Keratinocyte (primary cell): ENCODE measurements around the gene SHANK1. TPM values are rescaled to one million over a fixed set of nuclear protein-coding genes. Genes with fewer than 3 reads are reported as not detected.

ENCODE experiments used
- DNase-seq: peaks from one replicate; pipeline ENCODE4 v3.0.0-alpha.2; 2011; ENCODE audit warnings: low read depth, missing footprints, low spot score
- FAIRE-seq: peaks from 2 replicates; lab custom pipeline; 2011; peaks lifted over from hg19 to GRCh38; lab: Jason Lieb, UNC
- H2AFZ ChIP-seq: 2 replicates; pipeline ENCODE4 v1.6.0; 2012; ENCODE audit warnings: low read length, control low read depth, inconsistent platforms; ENCODE audit not compliant: control insufficient read depth
- H3K27ac ChIP-seq: 2 replicates; pipeline ENCODE4 v1.5.1; 2011; ENCODE audit warnings: low read length; ENCODE audit not compliant: control insufficient read depth, insufficient read depth
- H3K27me3 ChIP-seq: 3 replicates; pipeline ENCODE4 v1.6.0; 2011; ENCODE audit warnings: low read length; ENCODE audit not compliant: control insufficient read depth, insufficient read depth; ENCODE audit errors: extremely low read depth
- H3K36me3 ChIP-seq, 2 experiments: 2 replicates in 1 of 2; 3 replicates in 1 of 2; pipeline ENCODE4 v1.5.1; 2011; ENCODE audit warnings: low read length in 2 of 2, mild to moderate bottlenecking in 1 of 2; ENCODE audit not compliant: control insufficient read depth in 2 of 2, insufficient read depth in 2 of 2; ENCODE audit errors: extremely low read depth in 1 of 2
- H3K4me1 ChIP-seq: 3 replicates; pipeline ENCODE4 v1.5.1; 2011; ENCODE audit warnings: low read length; ENCODE audit not compliant: control insufficient read depth, insufficient read depth; ENCODE audit errors: extremely low read depth
- H3K4me2 ChIP-seq: 3 replicates; pipeline ENCODE4 v1.6.0; 2011; ENCODE audit warnings: low read depth, low read length; ENCODE audit not compliant: control insufficient read depth, insufficient read depth; ENCODE audit errors: extremely low read depth
- H3K4me3 ChIP-seq, 3 experiments: fragments of 200-600 bp in 1 of 3; sonication (generic) in 1 of 3; 2 replicates in 2 of 3; 3 replicates in 1 of 3; pipeline ENCODE4 v1.5.1; 2011 to 2016; ENCODE audit warnings: low read length in 3 of 3, mild to moderate bottlenecking in 3 of 3, control low read depth in 2 of 3, inconsistent platforms in 1 of 3, low read depth in 1 of 3, mixed read lengths in 1 of 3, mixed run types in 1 of 3, moderate library complexity in 1 of 3; ENCODE audit not compliant: control insufficient read depth in 2 of 3, insufficient read depth in 2 of 3; ENCODE audit errors: extremely low read depth in 1 of 3
- H3K79me2 ChIP-seq: 2 replicates; pipeline ENCODE4 v1.6.0; 2012; ENCODE audit warnings: low read length; ENCODE audit not compliant: control insufficient read depth, insufficient read depth
- H3K9ac ChIP-seq: 3 replicates; pipeline ENCODE4 v1.6.0; 2011; ENCODE audit warnings: low read length; ENCODE audit not compliant: control insufficient read depth, insufficient read depth; ENCODE audit errors: extremely low read depth
- H3K9me1 ChIP-seq: 3 replicates; pipeline ENCODE4 v1.6.0; 2011; ENCODE audit warnings: low read length; ENCODE audit not compliant: control insufficient read depth, insufficient read depth; ENCODE audit errors: extremely low read depth
- H3K9me3 ChIP-seq: 2 replicates; pipeline ENCODE4 v1.5.1; 2012; ENCODE audit warnings: low read depth, low read length; ENCODE audit not compliant: control insufficient read depth
- H4K20me1 ChIP-seq: 3 replicates; pipeline ENCODE4 v1.6.0; 2011; ENCODE audit warnings: low read length; ENCODE audit not compliant: control insufficient read depth, insufficient read depth; ENCODE audit errors: extremely low read depth
- CTCF ChIP-seq, 3 experiments: IDR thresholded peaks in 1 of 3; conservative IDR thresholded peaks in 1 of 3; optimal IDR thresholded peaks in 1 of 3; 2 replicates in 2 of 3; 3 replicates in 1 of 3; pipeline versions ENCODE3 to v1.5.1; 2011; ENCODE audit warnings: low read length in 3 of 3, mild to moderate bottlenecking in 3 of 3, moderate library complexity in 2 of 3, control low read depth in 1 of 3, inconsistent platforms in 1 of 3; ENCODE audit not compliant: insufficient read depth in 2 of 3; ENCODE audit errors: extremely low read depth in 1 of 3
- EZH2 ChIP-seq: IDR thresholded peaks from one replicate; pipeline ENCODE4 v1.6.1; 2012; ENCODE audit warnings: inconsistent platforms, mild to moderate bottlenecking, low read length, moderate library complexity
- dilution Hi-C: fragments of 300-500 bp; cut with MboI; formaldehyde crosslinking; loops from one replicate; pipeline ENCODE4 v1.7.0; 2020; ENCODE audit warnings: low sequenced_read_pairs; ENCODE audit not compliant: extremely low pct_ligation_motif_present
- polyA plus RNA-seq, 5 experiments: library from polyadenylated mRNA; depleted of rRNA in 3 of 5; stranded (reverse) in 3 of 5; stranded (forward) in 1 of 5; unstranded in 1 of 5; fragments of >200 nt; gene quantifications; 1 replicate in 1 of 5; 2 replicates in 3 of 5; 3 replicates in 1 of 5; pipeline versions ENCODE4 v1.2.1 to v1.2.3, GENCODE V29; 2011 to 2012; ENCODE audit warnings: missing spikeins in 2 of 5, low read depth in 1 of 5, low replicate concordance in 1 of 5

SHANK1 gene
- polyA plus RNA-seq, 1 donor (not counting 4 experiments of a cell fraction or from before 2014, with no cell fraction given): 0.51 TPM

DNA sequence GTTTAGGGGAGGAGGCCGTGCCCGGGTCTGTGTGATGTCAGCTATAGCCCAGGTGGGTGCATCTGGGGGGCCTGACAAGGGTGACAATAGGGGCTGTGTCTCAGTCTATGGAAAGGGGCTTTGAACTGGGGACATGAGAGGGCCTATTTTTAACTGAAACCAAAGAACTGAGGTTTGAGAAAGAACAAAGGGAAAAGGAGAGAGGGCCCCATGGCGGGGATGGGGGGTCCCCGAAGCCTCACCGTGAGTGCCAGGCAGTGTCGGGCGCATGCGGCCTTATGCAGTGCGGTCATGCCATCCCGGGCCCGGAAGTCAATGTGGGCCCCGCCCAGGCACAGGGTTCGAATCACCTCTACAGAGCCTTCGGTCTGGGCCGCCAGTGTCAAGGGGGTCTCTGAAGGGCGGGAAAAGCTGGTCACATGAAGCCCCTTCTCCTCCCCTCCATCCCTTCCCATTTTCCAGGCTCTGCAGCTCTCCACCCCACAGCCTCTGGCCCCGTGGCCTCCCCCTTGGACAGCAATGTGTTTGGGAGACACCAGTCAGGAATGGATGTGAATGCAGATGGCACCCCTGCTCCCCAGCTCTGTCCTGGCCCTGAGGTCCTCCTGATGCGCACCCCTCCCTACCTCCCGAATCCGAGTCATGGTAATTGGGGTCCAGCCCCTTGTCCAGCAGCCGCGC is 5.9 kb downstream of the SHANK1 start:
- TF ChIP-seq EZH2 (no peak), CTCF (optimal IDR thresholded peaks at IDR 0.05 in 1 of 3, IDR thresholded peaks at IDR 0.05 in 1 of 3, conservative IDR thresholded peaks at IDR 0.05 in 1 of 3; ENCODE audit: extremely low read depth in 1 of 3, insufficient read depth in 2 of 3, low read length in 3 of 3) (no peak)
- no peaks in the 10 kb centered on the region for H3K9me1 ChIP-seq
- no peak overlapping the region for H3K27ac ChIP-seq
- no peak overlapping the region for H3K9ac ChIP-seq
- DNase-seq (no peak), FAIRE-seq (no peak)
- no peak overlapping the region for H2AFZ ChIP-seq
- H3K36me3 ChIP-seq: no peaks in the 10 kb centered on the region
- peaks cover 24% of the 10 kb centered on the region for H3K27me3 ChIP-seq
- H3K4me2 ChIP-seq: no peak overlapping the region
- H3K4me1 ChIP-seq: no peaks in the 10 kb centered on the region
- H4K20me1 ChIP-seq: no peaks in the 10 kb centered on the region
- dilution Hi-C loops: no loop called here
- no peaks in the 10 kb centered on the region for H3K9me3 ChIP-seq
- H3K4me3 ChIP-seq: no peak overlapping the region
- H3K79me2 ChIP-seq: no peaks in the 10 kb centered on the region

GRCh38 chr19:50712833-50713232 is 6.8 kb downstream of the SHANK1 start:
- H3K27ac ChIP-seq: no peak overlapping the region
- no peak overlapping the region for H2AFZ ChIP-seq
- no peaks in the 10 kb centered on the region for H3K9me3 ChIP-seq
- H3K9me1 ChIP-seq: no peaks in the 10 kb centered on the region
- no peak for FAIRE-seq
- no peak overlapping the region for H3K9ac ChIP-seq
- no peak overlapping the region for H3K4me3 ChIP-seq
- no peaks in the 10 kb centered on the region for H3K4me1 ChIP-seq
- dilution Hi-C loops: no loop called here
- TF ChIP-seq CTCF (optimal IDR thresholded peaks at IDR 0.05 in 1 of 3, IDR thresholded peaks at IDR 0.05 in 1 of 3, conservative IDR thresholded peaks at IDR 0.05 in 1 of 3; ENCODE audit: extremely low read depth in 1 of 3, insufficient read depth in 2 of 3, low read length in 3 of 3) (no peak), EZH2 (no peak)
- H3K79me2 ChIP-seq: no peaks in the 10 kb centered on the region
- no peak overlapping the region for H3K4me2 ChIP-seq
- H4K20me1 ChIP-seq: no peaks in the 10 kb centered on the region
- H3K27me3 ChIP-seq: peaks cover 19% of the 10 kb centered on the region
- no peak for DNase-seq
- no peaks in the 10 kb centered on the region for H3K36me3 ChIP-seq
